ENCODE measurements around the gene CLEC12A. TPM values are rescaled to one million over a fixed set of nuclear protein-coding genes. Genes with fewer than 3 reads are reported as not detected.

Gene CLEC12A
- total RNA-seq (1 to 10 TPM in 5 of 9 donors, under 1 TPM in 2, not detected in 2; 0.36 to 2.3 (median 1.4) TPM), polyA plus RNA-seq (1 to 10 TPM in 2 of 3 donors, under 1 TPM in 1; 0.51 to 2.0 (median 1.8) TPM)
- long read RNA-seq, donor 1 = 0 reads
- long read RNA-seq, donor 2 = 0 reads
- long read RNA-seq, donor 3 = 0 reads
- long read RNA-seq, donor 4, partial matches to known transcripts = 0 of 2 reads
- long read RNA-seq, donor 4, other reads (novel, unspliced or antisense) = 1 of 2 reads
- long read RNA-seq, donor 5 = 0 reads
- long read RNA-seq, donor 6, partial matches to known transcripts = 0 of 2 reads
- long read RNA-seq, donor 6, other reads (novel, unspliced or antisense) = 1 of 2 reads
- long read RNA-seq, donor 7 = 0 reads
- long read RNA-seq, donor 8, partial matches to known transcripts = 0 of 6 reads
- long read RNA-seq, donor 8, other reads (novel, unspliced or antisense) = 6 of 6 reads
- long read RNA-seq, donor 9 = 0 reads
- long read RNA-seq, donor 10 = 0 reads

GRCh38 chr12:9971181-9971580, at the start of gene CLEC12A:
Gene CLEC12A, plus strand, starts transcription at chr12:9971409. Its CDS starts 188 bp downstream, at chr12:9971597.
- no peaks in the 10 kb centered on the region for H3K27me3 ChIP-seq
- 54 to 56% (median 54%) methylated on average over 1 of the region's 1 CpG for WGBS, 4 donors
- intact Hi-C loops (cut with DNase I) = no loop called here

GRCh38 chr12:9922429-9922828, 48.8 kb upstream of the CLEC12A start:
- Histone ChIP-seq H3K9me3 (replicated peaks in 1 of 3) (no peaks in the 10 kb centered on the region), H3K27ac (no peak overlapping the region), H3K36me3 (replicated peaks in 1 of 2) (no peaks in the 10 kb centered on the region), H3K4me1 (replicated peaks in 1 of 2) (peaks cover 0 to 5% of the 10 kb centered on the region in 2 donors), H3K4me3 (no peak overlapping the region), H3K27me3 (no peaks in the 10 kb centered on the region)
- intact Hi-C loops (cut with DNase I) = loop anchor here in 1 of 2 donors (10.0 kb wide), 1 partner anchor 108 kb away; no protein-coding TSS in a partner anchor
- TF ChIP-seq, protein P1, sequence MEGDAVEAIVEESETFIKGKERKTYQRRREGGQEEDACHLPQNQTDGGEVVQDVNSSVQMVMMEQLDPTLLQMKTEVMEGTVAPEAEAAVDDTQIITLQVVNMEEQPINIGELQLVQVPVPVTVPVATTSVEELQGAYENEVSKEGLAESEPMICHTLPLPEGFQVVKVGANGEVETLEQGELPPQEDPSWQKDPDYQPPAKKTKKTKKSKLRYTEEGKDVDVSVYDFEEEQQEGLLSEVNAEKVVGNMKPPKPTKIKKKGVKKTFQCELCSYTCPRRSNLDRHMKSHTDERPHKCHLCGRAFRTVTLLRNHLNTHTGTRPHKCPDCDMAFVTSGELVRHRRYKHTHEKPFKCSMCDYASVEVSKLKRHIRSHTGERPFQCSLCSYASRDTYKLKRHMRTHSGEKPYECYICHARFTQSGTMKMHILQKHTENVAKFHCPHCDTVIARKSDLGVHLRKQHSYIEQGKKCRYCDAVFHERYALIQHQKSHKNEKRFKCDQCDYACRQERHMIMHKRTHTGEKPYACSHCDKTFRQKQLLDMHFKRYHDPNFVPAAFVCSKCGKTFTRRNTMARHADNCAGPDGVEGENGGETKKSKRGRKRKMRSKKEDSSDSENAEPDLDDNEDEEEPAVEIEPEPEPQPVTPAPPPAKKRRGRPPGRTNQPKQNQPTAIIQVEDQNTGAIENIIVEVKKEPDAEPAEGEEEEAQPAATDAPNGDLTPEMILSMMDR (IDR thresholded peaks at IDR 0.05) = no peak
- TF ChIP-seq POLR2A (IDR thresholded peaks at IDR 0.05) = no peak
- DNase-seq = no peak
- WGBS, 4 donors = 86 to 87% (median 86%) methylated on average over 1 of the region's 1 CpG

More at GRCh38 chr12:9971181-9971580, at the start of gene CLEC12A:
- Histone ChIP-seq H3K4me3 (no peak within 1 kb of the TSS), H3K9me3 (replicated peaks in 1 of 3) (no peaks in the 10 kb centered on the region), H3K27ac (no peak within 1 kb of the TSS), H3K4me1 (replicated peaks in 1 of 2) (no peaks in the 10 kb centered on the region), H3K36me3 (replicated peaks in 1 of 2) (no peaks in the 10 kb centered on the region)
- TF ChIP-seq, protein P1 (IDR thresholded peaks at IDR 0.05) = no peak
- TF ChIP-seq POLR2A (IDR thresholded peaks at IDR 0.05) = no peak
- no peak for DNase-seq

DNA sequence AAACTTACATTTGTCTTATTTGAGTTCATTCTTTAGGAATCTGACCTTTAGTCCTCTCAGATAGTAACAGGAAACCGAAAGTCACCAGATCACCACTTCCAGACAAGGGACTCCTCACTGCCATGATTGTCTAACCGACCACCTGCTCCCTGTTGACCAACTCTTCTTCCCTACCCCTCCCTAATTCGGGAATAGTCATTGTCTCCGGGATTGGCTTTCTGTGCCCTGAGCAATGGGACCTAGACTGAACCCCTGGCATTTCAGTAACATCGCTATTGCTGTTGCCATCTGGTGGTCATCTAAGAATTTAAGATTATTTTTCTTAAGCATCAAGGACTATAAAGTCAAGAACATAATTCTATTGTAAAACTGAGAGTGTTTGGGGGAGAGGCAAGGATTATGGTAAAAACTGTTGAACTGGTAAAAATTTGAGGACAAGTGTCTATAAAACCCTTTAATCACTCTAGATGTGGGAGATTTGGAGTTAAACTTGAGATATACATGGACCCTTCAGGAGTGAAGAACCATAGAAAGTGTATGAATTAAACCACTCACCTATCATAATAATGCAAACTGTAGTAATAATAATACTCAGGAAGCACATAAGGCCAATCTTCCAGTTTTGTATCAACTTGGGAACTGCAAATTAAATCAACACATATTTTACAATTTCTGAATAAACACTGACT, 45.4 kb upstream of the CLEC12A start:
- TF ChIP-seq POLR2A (IDR thresholded peaks at IDR 0.05) = no peak
- TF ChIP-seq, protein P1 (IDR thresholded peaks at IDR 0.05) = peak; percentile 28 to 69 (median 56)
- intact Hi-C loops (cut with DNase I) = loop anchor here (5.0 to 10.0 kb wide), 4 partner anchors 109 to 179 kb away; no protein-coding TSS in a partner anchor
- peak in 5 of 7 donors; percentile 11 to 26 (median 17) for DNase-seq
- no peaks in the 10 kb centered on the region for H3K9me3 ChIP-seq (replicated peaks in 1 of 3)
- H3K4me3 ChIP-seq = peak overlapping the region in 1 of 4 donors; percentile 40
- WGBS, 4 donors = 5 to 15% (median 12%) methylated on average over 5 of the region's 5 CpGs
- no peaks in the 10 kb centered on the region for H3K27me3 ChIP-seq
- no peaks in the 10 kb centered on the region for H3K36me3 ChIP-seq (replicated peaks in 1 of 2)
- H3K27ac ChIP-seq = no peak overlapping the region
- peaks cover 0 to 5% of the 10 kb centered on the region in 2 donors for H3K4me1 ChIP-seq (replicated peaks in 1 of 2)

- Histone ChIP-seq H3K36me3 (replicated peaks in 1 of 2) (no peaks in the 10 kb centered on the region), H3K27me3 (no peaks in the 10 kb centered on the region), H3K9me3 (replicated peaks in 1 of 3) (no peaks in the 10 kb centered on the region), H3K4me3 (no peak overlapping the region), H3K27ac (no peak overlapping the region), H3K4me1 (replicated peaks in 1 of 2) (peaks cover 0 to 5% of the 10 kb centered on the region in 2 donors)
- no peak for DNase-seq
- intact Hi-C loops (cut with DNase I) = loop anchor here (5.0 to 10.0 kb wide), 4 partner anchors 110 to 180 kb away; no protein-coding TSS in a partner anchor
- 69 to 82% (median 73%) methylated on average over 3 of the region's 3 CpGs for WGBS, 4 donors
- TF ChIP-seq, protein P1 (IDR thresholded peaks at IDR 0.05) = no peak
Observed at GRCh38 chr12:9926876-9927275, 44.3 kb upstream of the CLEC12A start.

All from adrenal gland (tissue), 19 donors.